IMR-90 (cell line): ENCODE results near the gene PIAS3. TPM values are rescaled to one million over a fixed set of nuclear protein-coding genes. Genes with fewer than 3 reads are reported as not detected.

Experiments used
- ATAC-seq: fragments of 200-7000 bp; cut with Tn5 transposase; 2 replicates; pipeline ENCODE4 v1.9.1; 2020; ENCODE audit warnings: low read depth, mild to moderate bottlenecking, moderate library complexity
- BruUV-seq: library from RNA; stranded (reverse); fragments of 400-500 nt; replicated peaks from 2 replicates; lab custom pipeline; 2021; lab: Mats Ljungman, UMichigan
- CTCF ChIA-PET: fragments of 300-600 bp; formaldehyde crosslinking; extraction: SDS; loops from one replicate; lab custom pipeline; 2021; ENCODE audit warnings: antibody characterized with exemption; lab: Yijun Ruan, JAX
- POLR2A ChIA-PET: fragments of 300-600 bp; sonication (Branson Sonifier 250); formaldehyde crosslinking; loops from one replicate; lab custom pipeline; 2022; ENCODE audit warnings: antibody characterized with exemption; ENCODE audit not compliant: unreplicated experiment; lab: Charles Lee
- DNase-seq: peaks from one replicate; pipeline ENCODE4 v3.0.0; 2013
- H2AFZ ChIP-seq: replicated peaks from 2 replicates; pipeline ENCODE3; 2013; ENCODE audit warnings: low read length, mild to moderate bottlenecking; ENCODE audit not compliant: poor library complexity
- H2AK5ac ChIP-seq: 2 replicates; pipeline ENCODE4 v1.6.1; 2013; ENCODE audit warnings: low read depth, low read length, inconsistent platforms
- H2AK9ac ChIP-seq: replicated peaks from 2 replicates; pipeline ENCODE3; 2013; ENCODE audit warnings: mild to moderate bottlenecking, low read depth, low read length, moderate library complexity; ENCODE audit not compliant: poor library complexity
- H2BK120ac ChIP-seq: 2 replicates; pipeline ENCODE4 v1.6.1; 2013; ENCODE audit warnings: low read depth, low read length, inconsistent platforms
- H2BK15ac ChIP-seq: 3 replicates; pipeline ENCODE4 v1.6.1; 2013; ENCODE audit warnings: low read depth, low read length, inconsistent platforms
- H2BK20ac ChIP-seq: 2 replicates; pipeline ENCODE4 v1.6.1; 2013; ENCODE audit warnings: low read depth, mild to moderate bottlenecking, inconsistent platforms, low read length, moderate library complexity
- H2BK5ac ChIP-seq: 2 replicates; pipeline ENCODE4 v1.6.1; 2013; ENCODE audit warnings: mild to moderate bottlenecking, low read depth, low read length, inconsistent platforms; ENCODE audit not compliant: poor library complexity, severe bottlenecking
- H3K14ac ChIP-seq: replicated peaks from 2 replicates; pipeline ENCODE4 v1.6.1; 2013; ENCODE audit warnings: low read depth, low read length, inconsistent platforms
- H3K18ac ChIP-seq: 2 replicates; pipeline ENCODE4 v1.6.1; 2013; ENCODE audit warnings: low read depth, low read length, control low read depth
- H3K23ac ChIP-seq: 2 replicates; pipeline ENCODE4 v1.6.1; 2013; ENCODE audit warnings: low read depth, low read length, inconsistent platforms
- H3K27ac ChIP-seq: 2 replicates; pipeline ENCODE4 v1.5.1; 2013; ENCODE audit warnings: mild to moderate bottlenecking, control low read depth, low read length; ENCODE audit not compliant: insufficient read depth
- H3K27me3 ChIP-seq: 2 replicates; pipeline ENCODE4 v1.6.1; 2013; ENCODE audit warnings: low read length; ENCODE audit not compliant: control insufficient read depth, insufficient read depth
- H3K36me3 ChIP-seq: 2 replicates; pipeline ENCODE4 v1.6.1; 2013; ENCODE audit warnings: low read length, mixed read lengths; ENCODE audit not compliant: control insufficient read depth, insufficient read depth
- H3K4ac ChIP-seq: 2 replicates; pipeline ENCODE4 v1.6.1; 2013; ENCODE audit warnings: low read depth, low read length, inconsistent platforms
- H3K4me1 ChIP-seq: 2 replicates; pipeline ENCODE4 v1.6.1; 2013; ENCODE audit warnings: low read length, mixed read lengths; ENCODE audit not compliant: control insufficient read depth, insufficient read depth
- H3K4me2 ChIP-seq: 2 replicates; pipeline ENCODE4 v1.6.1; 2013; ENCODE audit warnings: low read depth, mild to moderate bottlenecking, control low read depth, low read length, moderate library complexity
- H3K4me3 ChIP-seq: 2 replicates; pipeline ENCODE4 v1.5.1; 2013; ENCODE audit warnings: low read depth, mild to moderate bottlenecking, control low read depth, low read length, moderate library complexity; ENCODE audit not compliant: insufficient read depth
- H3K56ac ChIP-seq: 2 replicates; pipeline ENCODE4 v1.6.1; 2013; ENCODE audit warnings: low read length, inconsistent platforms; ENCODE audit not compliant: insufficient read depth; ENCODE audit errors: extremely low read depth
- H3K79me1 ChIP-seq, 2 experiments: 2 replicates each; pipeline ENCODE4 v1.6.1; 2013; ENCODE audit warnings: low read length in 2 of 2, inconsistent platforms in 1 of 2, low read depth in 1 of 2
- H3K9ac ChIP-seq: 2 replicates; pipeline ENCODE4 v1.6.1; 2013; ENCODE audit warnings: low read depth, low read length, control low read depth
- H3K9me1 ChIP-seq: 2 replicates; pipeline ENCODE4 v1.6.1; 2013; ENCODE audit warnings: low read length, inconsistent platforms; ENCODE audit not compliant: insufficient read depth
- H3K9me3 ChIP-seq: 2 replicates; pipeline ENCODE4 v1.6.1; 2013; ENCODE audit warnings: low read length; ENCODE audit not compliant: control insufficient read depth, insufficient read depth
- H4K20me1 ChIP-seq: 2 replicates; pipeline ENCODE4 v1.6.1; 2013; ENCODE audit warnings: low read length, inconsistent platforms; ENCODE audit not compliant: insufficient read depth
- H4K5ac ChIP-seq: 2 replicates; pipeline ENCODE4 v1.6.1; 2013; ENCODE audit warnings: mild to moderate bottlenecking, low read depth, low read length, control low read depth
- H4K8ac ChIP-seq, 2 experiments: 2 replicates each; pipeline ENCODE4 v1.6.1; 2013; ENCODE audit warnings: low read depth in 2 of 2, low read length in 2 of 2, control low read depth in 1 of 2, inconsistent platforms in 1 of 2
- H4K91ac ChIP-seq: 2 replicates; pipeline ENCODE4 v1.6.1; 2013; ENCODE audit warnings: low read depth, low read length, inconsistent platforms; ENCODE audit not compliant: insufficient read depth
- BHLHE40 ChIP-seq: fragments of 150-350 bp; IDR thresholded peaks from 2 replicates; pipeline ENCODE4 v1.6.1; 2016; ENCODE audit warnings: mild to moderate bottlenecking, low read depth, low read length
- CHD1 ChIP-seq: IDR thresholded peaks from 2 replicates; pipeline ENCODE4 v1.6.1; 2012; ENCODE audit warnings: low read depth, low read length, improper control_type of control experiment
- ELK1 ChIP-seq: fragments of 150-350 bp; IDR thresholded peaks from 2 replicates; pipeline ENCODE4 v1.6.1; 2016; ENCODE audit warnings: low read depth, mild to moderate bottlenecking, low read length, moderate library complexity, borderline replicate concordance
- FOS ChIP-seq: fragments of 150-350 bp; IDR thresholded peaks from 2 replicates; pipeline ENCODE4 v1.6.1; 2016; ENCODE audit warnings: low read depth, low read length
- MAFK ChIP-seq: IDR thresholded peaks from 2 replicates; pipeline ENCODE4 v1.6.1; 2012; ENCODE audit warnings: low read depth, low read length, improper control_type of control experiment
- MAZ ChIP-seq: IDR thresholded peaks from 2 replicates; pipeline ENCODE4 v1.6.1; 2012; ENCODE audit warnings: low read depth, mild to moderate bottlenecking, low read length, improper control_type of control experiment, moderate library complexity, borderline replicate concordance
- NFE2L2 ChIP-seq: fragments of 150-350 bp; IDR thresholded peaks from 2 replicates; pipeline ENCODE4 v1.6.1; 2016; ENCODE audit warnings: low read depth, mild to moderate bottlenecking, low read length
- POLR2A ChIP-seq: IDR thresholded peaks from 2 replicates; pipeline ENCODE4 v1.6.1; 2012; ENCODE audit warnings: mild to moderate bottlenecking, low read depth, low read length
- RCOR1 ChIP-seq: IDR thresholded peaks from 2 replicates; pipeline ENCODE4 v1.6.1; 2012; ENCODE audit warnings: mild to moderate bottlenecking, low read length, improper control_type of control experiment; ENCODE audit not compliant: insufficient replicate concordance
- SMC3 ChIP-seq: fragments of 150-350 bp; IDR thresholded peaks from 2 replicates; pipeline ENCODE4 v1.6.1; 2016; ENCODE audit warnings: low read depth, mild to moderate bottlenecking, antibody characterized with exemption, low read length, moderate library complexity
- whole genome bisulfite sequencing, 2 experiments: methylation state at CpG; one replicate each; pipeline versions ENCODE4 v1.1.5 to v1.1.7; 2013; ENCODE audit warnings: missing lambda C conversion rate in 2 of 2; ENCODE audit not compliant: insufficient read length in 1 of 2; ENCODE audit errors: extremely low coverage in 2 of 2; 5-methylcytosine and 5-hydroxymethylcytosine counted together
- dilution Hi-C: fragments of 300-500 bp; cut with HindIII; formaldehyde crosslinking; loops from one replicate; pipeline ENCODE4 v1.14.3; 2018; ENCODE audit warnings: low sequenced_read_pairs; ENCODE audit not compliant: unreplicated experiment
- in situ Hi-C: fragments of 300-500 bp; cut with MboI; formaldehyde crosslinking; loops from 3 replicates; pipeline ENCODE4 v1.14.3; 2019; ENCODE audit warnings: low sequenced_read_pairs, inconsistent platforms, mixed read lengths
- intact Hi-C: fragments of 100-400 bp; cut with micrococcal nuclease; formaldehyde crosslinking; loops from 2 replicates; pipeline ENCODE4 v1.10.0; 2022
- polyA plus RNA-seq, 3 experiments: library from polyadenylated mRNA; depleted of rRNA; stranded (reverse); fragments of >200 nt; gene quantifications; 2 replicates each; pipeline ENCODE4 v1.2.3, GENCODE V29; 2012; ENCODE audit warnings: low replicate concordance in 1 of 3
- total RNA-seq: library from RNA; depleted of rRNA; stranded (reverse); fragments of >200 nt; gene quantifications from 2 replicates; pipeline ENCODE4 v1.2.3, GENCODE V29; 2012
- TF ChIP-seq, protein P1 (sequence below): conservative IDR thresholded peaks from 2 replicates; pipeline ENCODE4 v1.5.1; 2012; ENCODE audit warnings: mild to moderate bottlenecking, low read depth, low read length, improper control_type of control experiment

Gene PIAS3
- total and polyA plus RNA-seq, 2 of the 4 experiments (the other 2 are of a cell fraction): 11.1 to 53.7 TPM

DNA sequence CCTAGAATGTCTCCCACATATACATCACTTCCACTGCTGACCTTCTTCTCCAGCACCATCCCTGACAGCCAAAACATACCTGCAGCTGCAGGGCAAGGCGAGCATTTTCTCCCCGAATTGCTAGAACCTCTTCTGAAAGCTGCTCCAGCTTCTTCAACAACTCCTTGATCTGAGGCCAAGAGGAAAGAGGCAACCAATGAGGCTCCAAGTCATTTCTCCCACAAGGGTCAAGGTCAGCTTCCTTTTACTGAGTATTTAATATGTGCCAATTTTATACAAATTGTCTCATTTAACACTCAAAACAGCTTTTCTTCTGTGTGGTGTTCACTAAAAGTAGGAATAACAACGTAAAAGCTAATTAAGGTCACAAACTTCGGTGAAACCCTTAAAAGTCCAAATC, 9.4 kb upstream of the PIAS3 start:
- H3K9ac ChIP-seq: no peak overlapping the region
- no peaks in the 10 kb centered on the region for H3K9me3 ChIP-seq
- H3K79me1 ChIP-seq: 0 out of 4 replicates have a peak, but pooled peaks cover 0 to 4% of the 10 kb centered on the region in 2 experiments
- H3K27me3 ChIP-seq: no peaks in the 10 kb centered on the region
- H3K4me3 ChIP-seq: no peak overlapping the region
- 0 out of 2 replicates have a peak, but pooled peaks cover 1% of the 10 kb centered on the region for H3K36me3 ChIP-seq
- ATAC-seq (no peak), DNase-seq (no peak)
- no peak overlapping the region for H2BK15ac ChIP-seq
- ChIA-PET CTCF (interaction anchor here (0.6 to 0.8 kb wide), 2 partner anchors 10 to 183 kb away, joined by 3 to 5 read pairs; partner anchors contain the start of gene PIAS3), POLR2A (no interaction called here)
- in situ Hi-C loops: no loop called here
- H3K4me1 ChIP-seq: peaks cover 8% of the 10 kb centered on the region
- H3K9me1 ChIP-seq: no peaks in the 10 kb centered on the region
- no peak overlapping the region for H2AFZ ChIP-seq
- no peak overlapping the region for H2AK9ac ChIP-seq
- H3K18ac ChIP-seq: no peak overlapping the region
- H3K4ac ChIP-seq: no peak overlapping the region
- dilution Hi-C loops: no loop called here
- no peak for TF ChIP-seq POLR2A
- TF ChIP-seq MAFK: no peak
- TF ChIP-seq FOS: no peak
- no peak for TF ChIP-seq SMC3
- TF ChIP-seq MAZ: no peak
- no peak for TF ChIP-seq RCOR1
- TF ChIP-seq CHD1: no peak
- no peak for TF ChIP-seq ELK1
- TF ChIP-seq NFE2L2: no peak
- no peak for TF ChIP-seq BHLHE40
- TF ChIP-seq, protein P1, sequence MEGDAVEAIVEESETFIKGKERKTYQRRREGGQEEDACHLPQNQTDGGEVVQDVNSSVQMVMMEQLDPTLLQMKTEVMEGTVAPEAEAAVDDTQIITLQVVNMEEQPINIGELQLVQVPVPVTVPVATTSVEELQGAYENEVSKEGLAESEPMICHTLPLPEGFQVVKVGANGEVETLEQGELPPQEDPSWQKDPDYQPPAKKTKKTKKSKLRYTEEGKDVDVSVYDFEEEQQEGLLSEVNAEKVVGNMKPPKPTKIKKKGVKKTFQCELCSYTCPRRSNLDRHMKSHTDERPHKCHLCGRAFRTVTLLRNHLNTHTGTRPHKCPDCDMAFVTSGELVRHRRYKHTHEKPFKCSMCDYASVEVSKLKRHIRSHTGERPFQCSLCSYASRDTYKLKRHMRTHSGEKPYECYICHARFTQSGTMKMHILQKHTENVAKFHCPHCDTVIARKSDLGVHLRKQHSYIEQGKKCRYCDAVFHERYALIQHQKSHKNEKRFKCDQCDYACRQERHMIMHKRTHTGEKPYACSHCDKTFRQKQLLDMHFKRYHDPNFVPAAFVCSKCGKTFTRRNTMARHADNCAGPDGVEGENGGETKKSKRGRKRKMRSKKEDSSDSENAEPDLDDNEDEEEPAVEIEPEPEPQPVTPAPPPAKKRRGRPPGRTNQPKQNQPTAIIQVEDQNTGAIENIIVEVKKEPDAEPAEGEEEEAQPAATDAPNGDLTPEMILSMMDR: no peak
- no peak overlapping the region; the same call in 1 of the 2 replicates for H3K23ac ChIP-seq
- intact Hi-C loops: no loop called here
- BruUV-seq: no TSS peak
- H3K27ac ChIP-seq: no peak overlapping the region
- no peak overlapping the region for H2BK5ac ChIP-seq
- H3K4me2 ChIP-seq: no peak overlapping the region
- no peak overlapping the region for H3K56ac ChIP-seq
- 80% methylated on average over 1 of the region's 4 CpGs; no CpG with 5 or more reads in 1 of the 2 experiments for whole genome bisulfite sequencing, 2 experiments
- no peak overlapping the region for H2AK5ac ChIP-seq
- H4K20me1 ChIP-seq: no peaks in the 10 kb centered on the region
- no peak overlapping the region for H4K91ac ChIP-seq
- no peak overlapping the region for H4K5ac ChIP-seq
- H4K8ac ChIP-seq: no peak overlapping the region
- H2BK120ac ChIP-seq: no peak overlapping the region
- H2BK20ac ChIP-seq: no peak overlapping the region
- H3K14ac ChIP-seq: no peak overlapping the region
